ENCODE measurements around the gene RAB8B.
A peak's percentile ranks its signal among the peaks of the same experiment; 100 is the strongest.
"Not testable (repeated sequence)": the region's sequence is repeated elsewhere in the genome, so short reads cannot be mapped to it uniquely, and the experiment has no call there.

Gene RAB8B

GRCh38 chr15:63186065-63186464 lies 3.3 kb upstream of the RAB8B start:
- no peak for DNase-seq

- no peak for DNase-seq
Measured at GRCh38 chr15:63187589-63188226, 1.7 kb upstream of the RAB8B start.

- DNase-seq = no peak
Measured at GRCh38 chr15:63188247-63188925, 1.0 kb upstream of the RAB8B start.

GRCh38 chr15:63189941-63190768 lies 749 bp downstream of the RAB8B start:
- DNase-seq = no peak

- no peak for DNase-seq
Measured at GRCh38 chr15:63190769-63191649, 1.6 kb downstream of the RAB8B start.

- DNase-seq = peak; percentile 75
Measured at GRCh38 chr15:63191895-63192618, 2.7 kb downstream of the RAB8B start.

GRCh38 chr15:63192619-63193206 lies 3.3 kb downstream of the RAB8B start:
- no peak for DNase-seq

- no peak for DNase-seq
Measured at GRCh38 chr15:63194302-63194701, 4.9 kb downstream of the RAB8B start.

GRCh38 chr15:63194880-63195568 lies 5.6 kb downstream of the RAB8B start:
- no peak for DNase-seq

GRCh38 chr15:63195569-63196015 lies 6.2 kb downstream of the RAB8B start:
- DNase-seq = no peak

GRCh38 chr15:63196842-63197241 lies 7.4 kb downstream of the RAB8B start:
- DNase-seq = no peak

GRCh38 chr15:63197626-63198025 lies 8.2 kb downstream of the RAB8B start:
- DNase-seq = no peak

- no peak for DNase-seq
Measured at GRCh38 chr15:63198371-63199250, 9.2 kb downstream of the RAB8B start.

- no peak for DNase-seq
Measured at GRCh38 chr15:63200464-63201249, 11.3 kb downstream of the RAB8B start.

GRCh38 chr15:63202861-63203260 lies 13.5 kb downstream of the RAB8B start:
- no peak for DNase-seq

- DNase-seq = peak; percentile 59
Measured at GRCh38 chr15:63203451-63204090, 14.2 kb downstream of the RAB8B start.

- no peak for DNase-seq
Measured at GRCh38 chr15:63206079-63206478, 16.7 kb downstream of the RAB8B start.

GRCh38 chr15:63208824-63209223 lies 19.4 kb downstream of the RAB8B start:
- not testable (repeated sequence) for DNase-seq
